ENCODE measurements around the gene TRIM14.

Gene TRIM14

DNA sequence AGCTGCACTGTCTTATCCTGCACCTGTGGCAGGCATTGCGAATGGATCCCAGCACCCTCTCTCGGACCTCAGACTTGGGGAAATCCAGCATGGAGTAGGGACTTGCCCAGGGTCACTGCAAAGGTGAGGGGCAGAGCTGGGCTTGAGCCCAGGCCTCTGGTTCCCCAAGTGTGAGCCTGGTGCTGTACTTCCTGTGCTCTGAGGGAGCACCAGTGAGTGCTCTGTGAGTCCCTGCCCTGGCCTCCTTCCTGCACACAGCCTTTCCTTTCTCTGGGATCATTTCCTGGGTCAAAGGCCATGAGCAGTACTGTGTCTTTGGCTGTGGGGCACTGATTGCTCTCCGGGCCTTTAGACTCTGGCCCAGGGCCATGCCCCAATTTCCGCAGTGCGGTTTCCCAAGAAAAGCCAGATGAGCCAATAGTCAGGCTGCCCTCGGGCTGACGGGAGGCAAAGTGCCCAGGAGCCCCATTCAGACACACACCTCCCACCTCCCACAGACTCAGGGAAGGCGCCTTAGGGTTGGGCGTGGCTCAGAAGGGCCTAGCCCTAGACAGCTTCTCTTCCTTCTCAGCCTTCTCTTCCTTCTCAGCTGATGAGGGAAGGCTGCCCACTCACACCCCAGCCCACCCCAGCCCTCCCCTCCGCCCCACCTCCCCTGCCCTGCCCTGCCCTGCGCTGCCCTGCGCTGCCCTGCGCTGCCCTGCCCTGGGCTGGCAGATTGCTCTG lies 23.3 kb upstream of the TRIM14 start:
- H3K79me2 ChIP-seq (ENCODE audit: insufficient read depth, low read depth): no peaks in the 10 kb centered on the region
- H3K9ac ChIP-seq: no peak overlapping the region
- H4K20me1 ChIP-seq (ENCODE audit: insufficient read depth): no peaks in the 10 kb centered on the region
- H3K4me2 ChIP-seq: no peak overlapping the region
- no peaks in the 10 kb centered on the region for H3K36me3 ChIP-seq (ENCODE audit: insufficient read depth)
- no peaks in the 10 kb centered on the region for H3K27me3 ChIP-seq (ENCODE audit: insufficient read depth, low read depth)
- H3K27ac ChIP-seq: no peak overlapping the region
- no peak for TF ChIP-seq CTCF (conservative IDR thresholded peaks at IDR 0.05; ENCODE audit: low read depth, low read length)
- H3K4me1 ChIP-seq (ENCODE audit: low read depth, poor library complexity, severe bottlenecking): peaks cover 53% of the 10 kb centered on the region
- H2AFZ ChIP-seq (ENCODE audit: low read depth): 0 out of 2 replicates have a peak overlapping the region, but pooled peaks have one; percentile 16
- H3K4me3 ChIP-seq (IDR thresholded peaks at IDR 0.05; ENCODE audit: insufficient read depth, low read depth, low read length): no peak overlapping the region

DNA sequence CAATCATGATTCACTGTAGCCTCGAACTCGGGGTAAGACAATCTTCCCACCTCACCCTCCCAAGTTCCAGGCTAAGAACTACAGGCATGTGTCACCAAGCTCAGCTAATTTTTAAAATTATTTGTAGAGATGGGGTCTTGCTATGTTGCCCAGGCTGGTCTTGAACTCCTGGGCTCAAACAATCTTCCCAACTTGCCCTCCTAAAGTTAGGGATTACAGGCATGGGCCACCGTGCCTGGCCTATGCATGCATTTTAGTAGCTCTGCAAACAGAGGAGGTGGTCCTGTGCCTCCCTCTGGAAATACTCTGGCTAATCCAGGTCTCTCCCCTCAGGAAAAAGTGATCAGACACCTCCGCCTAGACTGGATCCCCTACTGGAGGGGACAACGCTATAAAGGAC lies 21.5 kb upstream of the TRIM14 start:
- peaks cover 35% of the 10 kb centered on the region for H3K4me1 ChIP-seq (ENCODE audit: low read depth, poor library complexity, severe bottlenecking)
- no peak for TF ChIP-seq CTCF (conservative IDR thresholded peaks at IDR 0.05; ENCODE audit: low read depth, low read length)
- no peaks in the 10 kb centered on the region for H3K27me3 ChIP-seq (ENCODE audit: insufficient read depth, low read depth)
- no peak overlapping the region for H3K4me3 ChIP-seq (IDR thresholded peaks at IDR 0.05; ENCODE audit: insufficient read depth, low read depth, low read length)
- H3K9ac ChIP-seq: no peak overlapping the region
- no peak overlapping the region for H3K27ac ChIP-seq
- no peaks in the 10 kb centered on the region for H4K20me1 ChIP-seq (ENCODE audit: insufficient read depth)
- H3K36me3 ChIP-seq (ENCODE audit: insufficient read depth): no peaks in the 10 kb centered on the region
- no peak overlapping the region for H2AFZ ChIP-seq (ENCODE audit: low read depth)
- H3K4me2 ChIP-seq: no peak overlapping the region
- H3K79me2 ChIP-seq (ENCODE audit: insufficient read depth, low read depth): no peaks in the 10 kb centered on the region

DNA sequence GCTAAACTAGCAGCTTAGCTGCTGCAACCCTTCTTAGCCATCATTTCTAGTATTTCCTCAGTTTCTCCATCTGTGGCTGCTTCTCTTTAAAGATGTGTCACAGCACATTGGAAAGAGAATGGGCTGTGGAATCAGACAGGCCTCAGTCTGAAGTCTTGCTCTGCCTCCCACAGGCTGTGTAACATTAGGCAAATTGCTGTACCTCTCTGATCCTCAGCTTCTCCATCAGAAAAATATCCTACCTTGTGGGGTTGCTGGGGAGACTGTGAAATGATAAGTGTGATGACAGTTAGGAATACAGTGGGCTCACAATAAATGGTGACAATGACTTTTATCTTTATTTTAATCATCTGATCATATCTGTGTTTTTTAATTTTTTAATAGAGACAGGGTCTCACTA lies 17.5 kb upstream of the TRIM14 start:
- Histone ChIP-seq H3K36me3 (ENCODE audit: insufficient read depth) (no peaks in the 10 kb centered on the region), H4K20me1 (ENCODE audit: insufficient read depth) (no peaks in the 10 kb centered on the region), H3K4me3 (IDR thresholded peaks at IDR 0.05; ENCODE audit: insufficient read depth, low read depth, low read length) (no peak overlapping the region), H3K4me2 (no peak overlapping the region), H3K4me1 (ENCODE audit: low read depth, poor library complexity, severe bottlenecking) (peaks cover 48% of the 10 kb centered on the region), H3K27me3 (ENCODE audit: insufficient read depth, low read depth) (no peaks in the 10 kb centered on the region), H3K27ac (no peak overlapping the region), H3K79me2 (ENCODE audit: insufficient read depth, low read depth) (no peaks in the 10 kb centered on the region), H2AFZ (ENCODE audit: low read depth) (no peak overlapping the region), H3K9ac (no peak overlapping the region)
- TF ChIP-seq CTCF (conservative IDR thresholded peaks at IDR 0.05; ENCODE audit: low read depth, low read length): no peak

DNA sequence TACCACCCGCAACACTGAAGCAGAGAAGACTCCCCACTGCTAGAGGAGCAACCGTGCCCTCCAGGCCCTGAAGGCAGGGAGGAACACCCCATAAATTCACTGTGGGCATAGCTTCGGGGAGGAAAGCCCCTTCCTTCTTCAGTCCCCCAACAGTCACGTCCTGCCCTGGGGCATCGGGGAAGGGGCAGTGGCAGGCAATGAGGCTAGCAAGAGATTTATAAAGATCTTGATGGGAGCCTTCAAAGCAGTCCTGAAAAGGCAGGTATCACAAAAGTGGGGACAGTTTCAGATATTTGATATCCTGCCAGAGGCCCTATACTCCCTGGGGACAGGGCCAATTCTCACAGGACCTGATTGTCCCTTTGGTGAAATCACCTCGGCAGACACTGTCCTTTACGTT lies 16.9 kb upstream of the TRIM14 start:
- no peaks in the 10 kb centered on the region for H3K27me3 ChIP-seq (ENCODE audit: insufficient read depth, low read depth)
- no peak for TF ChIP-seq CTCF (conservative IDR thresholded peaks at IDR 0.05; ENCODE audit: low read depth, low read length)
- no peak overlapping the region for H3K4me2 ChIP-seq
- H3K27ac ChIP-seq: no peak overlapping the region
- peaks cover 48% of the 10 kb centered on the region for H3K4me1 ChIP-seq (ENCODE audit: low read depth, poor library complexity, severe bottlenecking)
- H3K4me3 ChIP-seq (IDR thresholded peaks at IDR 0.05; ENCODE audit: insufficient read depth, low read depth, low read length): no peak overlapping the region
- no peaks in the 10 kb centered on the region for H3K79me2 ChIP-seq (ENCODE audit: insufficient read depth, low read depth)
- no peaks in the 10 kb centered on the region for H4K20me1 ChIP-seq (ENCODE audit: insufficient read depth)
- H2AFZ ChIP-seq (ENCODE audit: low read depth): no peak overlapping the region
- no peak overlapping the region for H3K9ac ChIP-seq
- H3K36me3 ChIP-seq (ENCODE audit: insufficient read depth): no peaks in the 10 kb centered on the region
